Activated CD8-positive, alpha-beta T cell treated with anti-CD3 and anti-CD28 coated beads for 36 hours (primary cell): Measurements from ENCODE around the gene KLF7. TPM values are rescaled to one million over a fixed set of nuclear protein-coding genes. Genes with fewer than 3 reads are reported as not detected.

Source experiments
- ATAC-seq: fragments of 200-7000 bp; cut with Tn5 transposase; one replicate; pipeline ENCODE4 v1.10.0; 2021; ENCODE audit warnings: mild to moderate bottlenecking, moderate library complexity
- CTCF ChIA-PET: fragments of 350-600 bp; sonication (Branson Sonifier 250); formaldehyde crosslinking; loops from one replicate; lab custom pipeline; 2021; ENCODE audit warnings: antibody characterized with exemption; lab: Charles Lee
- POLR2A ChIA-PET: fragments of 350-600 bp; sonication (Branson Sonifier 250); formaldehyde crosslinking; loops from one replicate; lab custom pipeline; 2021; ENCODE audit warnings: antibody characterized with exemption; lab: Charles Lee
- DNase-seq: peaks from one replicate; pipeline ENCODE4 v3.0.0-alpha.2; 2020
- H3K27ac Mint-ChIP-seq: one replicate; pipeline ENCODE4 v1.8.0; 2021; ENCODE audit warnings: mild to moderate bottlenecking, mixed read lengths
- H3K27me3 Mint-ChIP-seq: one replicate; pipeline ENCODE4 v1.8.0; 2021; ENCODE audit warnings: mixed read lengths
- H3K36me3 Mint-ChIP-seq: one replicate; pipeline ENCODE4 v1.8.0; 2021; ENCODE audit warnings: low read depth, mixed read lengths
- H3K4me1 Mint-ChIP-seq: one replicate; pipeline ENCODE4 v1.8.0; 2021; ENCODE audit warnings: low read depth, mixed read lengths
- H3K4me3 Mint-ChIP-seq: one replicate; pipeline ENCODE4 v1.8.0; 2021; ENCODE audit warnings: mild to moderate bottlenecking, moderate library complexity, mixed read lengths
- H3K9me3 Mint-ChIP-seq: one replicate; pipeline ENCODE4 v1.8.0; 2021; ENCODE audit warnings: mixed read lengths
- intact Hi-C: fragments of 100-400 bp; cut with micrococcal nuclease; formaldehyde crosslinking; loops from one replicate; pipeline ENCODE4 v1.10.0; 2022
- total RNA-seq, 2 experiments: library from RNA; stranded (reverse); gene quantifications; one replicate each; pipeline ENCODE4 v1.2.3, GENCODE V29; 2021
- TF ChIP-seq, protein P1 (sequence below): fragments of 200-600 bp; IDR thresholded peaks from one replicate; pipeline ENCODE4 v1.8.0; 2022; ENCODE audit warnings: antibody characterized with exemption, mild to moderate bottlenecking

The KLF7 gene
- total RNA-seq, 2 experiments from 2014 or later: 9.8 to 10.0 TPM

DNA sequence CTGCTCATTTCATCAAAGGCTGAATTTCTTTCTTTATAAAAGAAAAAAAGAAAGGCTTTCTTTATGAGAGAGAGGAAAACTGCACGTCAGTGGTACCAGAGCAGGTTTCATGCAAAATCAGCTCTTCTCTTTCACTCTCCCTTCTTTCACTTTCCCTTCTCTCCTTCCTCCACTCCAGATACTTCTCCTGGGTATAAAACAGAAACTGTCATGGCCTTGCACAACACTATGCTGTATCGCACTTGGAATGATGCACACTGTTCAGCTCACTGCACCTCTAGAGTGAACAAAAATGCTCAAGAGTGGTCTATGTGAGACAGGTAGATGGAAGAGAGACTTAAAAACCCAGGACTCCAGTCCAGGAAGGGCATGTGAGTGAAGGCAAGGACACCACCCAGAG is 73.8 kb downstream of the KLF7 start:
- Mint-ChIP-seq H3K9me3 (peaks cover 3% of the 10 kb centered on the region), H3K27ac (no peak overlapping the region), H3K36me3 (peaks cover 10% of the 10 kb centered on the region), H3K4me1 (peaks cover 38% of the 10 kb centered on the region), H3K4me3 (no peak overlapping the region), H3K27me3 (no peaks in the 10 kb centered on the region)
- POLR2A ChIA-PET: no interaction called here
- DNase-seq (no peak), ATAC-seq (peak; percentile 51)
- intact Hi-C loops: no loop called here
- TF ChIP-seq, protein P1, sequence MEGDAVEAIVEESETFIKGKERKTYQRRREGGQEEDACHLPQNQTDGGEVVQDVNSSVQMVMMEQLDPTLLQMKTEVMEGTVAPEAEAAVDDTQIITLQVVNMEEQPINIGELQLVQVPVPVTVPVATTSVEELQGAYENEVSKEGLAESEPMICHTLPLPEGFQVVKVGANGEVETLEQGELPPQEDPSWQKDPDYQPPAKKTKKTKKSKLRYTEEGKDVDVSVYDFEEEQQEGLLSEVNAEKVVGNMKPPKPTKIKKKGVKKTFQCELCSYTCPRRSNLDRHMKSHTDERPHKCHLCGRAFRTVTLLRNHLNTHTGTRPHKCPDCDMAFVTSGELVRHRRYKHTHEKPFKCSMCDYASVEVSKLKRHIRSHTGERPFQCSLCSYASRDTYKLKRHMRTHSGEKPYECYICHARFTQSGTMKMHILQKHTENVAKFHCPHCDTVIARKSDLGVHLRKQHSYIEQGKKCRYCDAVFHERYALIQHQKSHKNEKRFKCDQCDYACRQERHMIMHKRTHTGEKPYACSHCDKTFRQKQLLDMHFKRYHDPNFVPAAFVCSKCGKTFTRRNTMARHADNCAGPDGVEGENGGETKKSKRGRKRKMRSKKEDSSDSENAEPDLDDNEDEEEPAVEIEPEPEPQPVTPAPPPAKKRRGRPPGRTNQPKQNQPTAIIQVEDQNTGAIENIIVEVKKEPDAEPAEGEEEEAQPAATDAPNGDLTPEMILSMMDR: no peak
- CTCF ChIA-PET: no interaction called here

DNA sequence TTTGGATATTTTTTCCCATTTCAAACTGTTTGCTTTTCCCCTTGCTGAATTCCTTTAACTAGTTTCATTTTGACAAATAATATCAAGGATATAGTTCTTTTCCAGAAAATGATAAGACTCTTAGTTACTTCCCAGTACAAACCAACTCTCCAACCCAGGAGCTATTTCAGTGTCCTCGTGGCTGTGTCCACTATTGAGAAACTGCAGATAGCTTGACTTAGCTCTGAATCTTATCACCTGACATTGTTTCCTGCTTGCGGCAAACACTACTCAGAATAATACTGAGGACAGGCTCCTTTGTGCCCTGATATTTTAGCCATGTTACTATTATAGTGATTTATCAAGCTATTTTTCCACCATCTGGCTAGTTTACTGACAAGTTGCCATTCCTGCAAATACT is 74.6 kb downstream of the KLF7 start:
- H3K4me1 Mint-ChIP-seq: peaks cover 38% of the 10 kb centered on the region
- no peak for DNase-seq
- POLR2A ChIA-PET: no interaction called here
- no peak for ATAC-seq
- TF ChIP-seq, protein P1: no peak
- H3K27ac Mint-ChIP-seq: no peak overlapping the region
- H3K9me3 Mint-ChIP-seq: peaks cover 3% of the 10 kb centered on the region
- CTCF ChIA-PET: no interaction called here
- H3K4me3 Mint-ChIP-seq: no peak overlapping the region
- intact Hi-C loops: no loop called here
- H3K36me3 Mint-ChIP-seq: peaks cover 16% of the 10 kb centered on the region
- no peaks in the 10 kb centered on the region for H3K27me3 Mint-ChIP-seq

DNA sequence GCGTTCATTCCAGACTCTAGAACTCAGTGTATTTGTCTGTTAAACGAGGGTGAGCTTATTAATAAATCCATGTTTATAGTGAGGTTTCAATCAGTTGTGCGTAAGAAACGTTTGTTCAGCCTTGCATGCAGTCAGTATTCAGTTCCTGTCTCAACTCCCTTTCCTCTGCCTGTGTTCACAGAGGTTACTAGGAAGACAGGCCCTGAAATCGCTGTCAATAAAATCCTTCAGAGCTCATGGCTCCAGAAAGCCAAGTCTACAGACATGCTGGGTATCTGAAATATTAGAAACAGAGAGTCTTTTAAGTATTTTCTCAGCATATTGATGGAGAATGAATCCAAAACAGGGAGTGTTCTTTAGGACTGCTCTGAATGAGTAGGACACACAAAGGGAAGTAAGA is 75.4 kb downstream of the KLF7 start:
- POLR2A ChIA-PET: no interaction called here
- no peak for ATAC-seq
- H3K36me3 Mint-ChIP-seq: peaks cover 17% of the 10 kb centered on the region
- no peaks in the 10 kb centered on the region for H3K27me3 Mint-ChIP-seq
- peaks cover 3% of the 10 kb centered on the region for H3K9me3 Mint-ChIP-seq
- CTCF ChIA-PET: interaction anchor here (0.8 kb wide), 1 partner anchor 16 kb away, joined by 3 read pairs; no protein-coding TSS in a partner anchor
- no peak for DNase-seq
- intact Hi-C loops: no loop called here
- H3K27ac Mint-ChIP-seq: no peak overlapping the region
- H3K4me3 Mint-ChIP-seq: no peak overlapping the region
- peaks cover 38% of the 10 kb centered on the region for H3K4me1 Mint-ChIP-seq
- TF ChIP-seq, protein P1: no peak

DNA sequence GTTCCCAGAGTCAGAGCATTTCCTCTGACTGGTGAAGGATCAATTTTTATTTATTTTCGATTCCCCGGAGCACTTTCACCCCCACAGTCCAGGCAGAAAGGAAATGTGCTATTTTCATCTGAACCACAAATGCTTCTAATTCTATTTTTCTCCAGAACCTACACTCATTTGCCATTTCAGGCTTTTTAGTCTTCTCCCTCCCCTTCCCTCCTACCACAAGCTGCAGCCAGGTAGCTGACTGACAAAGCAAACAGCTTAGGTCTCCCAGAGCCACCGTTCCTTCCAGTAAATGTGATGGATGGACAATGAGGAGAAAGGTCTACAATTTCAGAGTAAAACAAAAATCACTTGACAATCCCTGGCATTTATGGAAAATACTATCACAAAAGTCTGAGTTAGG is 76.9 kb downstream of the KLF7 start:
- intact Hi-C loops: no loop called here
- ChIA-PET POLR2A (interaction anchor here (1.0 kb wide), 1 partner anchor 14 kb away, joined by 3 read pairs; no protein-coding TSS in a partner anchor), CTCF (interaction anchor here (0.6 kb wide), 1 partner anchor 1686 kb away, joined by 3 read pairs; no protein-coding TSS in a partner anchor)
- H3K9me3 Mint-ChIP-seq: peaks cover 3% of the 10 kb centered on the region
- H3K36me3 Mint-ChIP-seq: peaks cover 17% of the 10 kb centered on the region
- no peak overlapping the region for H3K27ac Mint-ChIP-seq
- ATAC-seq (no peak), DNase-seq (no peak)
- H3K27me3 Mint-ChIP-seq: no peaks in the 10 kb centered on the region
- H3K4me3 Mint-ChIP-seq: no peak overlapping the region
- TF ChIP-seq, protein P1: no peak
- H3K4me1 Mint-ChIP-seq: peaks cover 38% of the 10 kb centered on the region

DNA sequence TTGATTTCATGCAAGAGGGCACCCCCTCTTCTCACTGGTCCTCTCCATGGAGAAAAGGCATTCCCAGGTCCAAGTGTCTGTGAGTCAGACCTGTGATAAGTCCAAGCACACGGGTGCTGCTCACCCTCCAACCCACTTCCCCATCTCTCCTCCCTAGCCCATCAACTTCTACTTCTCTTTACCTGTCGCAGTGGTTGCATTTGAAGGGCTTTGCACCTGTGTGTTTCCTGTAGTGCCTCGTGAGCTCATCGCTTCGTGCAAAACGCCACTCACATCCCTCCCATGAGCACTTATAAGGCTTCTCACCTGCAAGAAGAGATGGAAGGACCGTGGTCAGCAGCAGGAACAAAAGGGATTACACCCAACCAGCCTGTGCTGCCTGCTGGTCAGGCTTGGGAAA is 77.5 kb downstream of the KLF7 start:
- ChIA-PET POLR2A (no interaction called here), CTCF (interaction anchor here (0.6 kb wide), 1 partner anchor 1685 kb away, joined by 3 read pairs; no protein-coding TSS in a partner anchor)
- DNase-seq: no peak
- Mint-ChIP-seq H3K36me3 (peaks cover 15% of the 10 kb centered on the region), H3K4me1 (peaks cover 37% of the 10 kb centered on the region), H3K27ac (no peak overlapping the region), H3K27me3 (no peaks in the 10 kb centered on the region), H3K4me3 (no peak overlapping the region), H3K9me3 (peaks cover 3% of the 10 kb centered on the region)
- no peak for ATAC-seq
- intact Hi-C loops: no loop called here
- TF ChIP-seq, protein P1: no peak
